ENCODE results near the gene MICAL3.

Gene MICAL3

DNA sequence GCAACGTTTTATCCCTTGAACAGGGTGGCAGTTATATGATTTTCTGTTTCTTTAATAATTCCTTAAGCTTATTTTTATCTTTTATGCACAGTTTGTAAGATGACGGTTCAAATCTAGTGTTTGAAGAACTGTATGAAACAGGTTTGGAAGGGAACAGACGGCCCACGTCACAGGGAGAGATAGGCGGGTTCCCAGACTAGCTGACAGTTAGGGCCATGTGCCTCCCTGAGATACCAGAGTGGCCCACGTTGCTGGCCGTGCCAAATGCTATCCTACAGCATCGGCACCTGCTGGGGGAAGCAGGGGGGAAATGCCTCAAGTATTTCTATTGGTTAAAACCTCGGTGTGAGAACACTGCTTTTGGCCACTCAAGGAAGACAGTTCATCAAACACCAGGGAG lies 199.9 kb downstream of the MICAL3 start:
- no peak overlapping the region for H3K4me3 ChIP-seq (replicated peaks; ENCODE audit: low read depth, low read length)
- DNase-seq (ENCODE audit: low read depth): no peak
- TF ChIP-seq, protein P1, sequence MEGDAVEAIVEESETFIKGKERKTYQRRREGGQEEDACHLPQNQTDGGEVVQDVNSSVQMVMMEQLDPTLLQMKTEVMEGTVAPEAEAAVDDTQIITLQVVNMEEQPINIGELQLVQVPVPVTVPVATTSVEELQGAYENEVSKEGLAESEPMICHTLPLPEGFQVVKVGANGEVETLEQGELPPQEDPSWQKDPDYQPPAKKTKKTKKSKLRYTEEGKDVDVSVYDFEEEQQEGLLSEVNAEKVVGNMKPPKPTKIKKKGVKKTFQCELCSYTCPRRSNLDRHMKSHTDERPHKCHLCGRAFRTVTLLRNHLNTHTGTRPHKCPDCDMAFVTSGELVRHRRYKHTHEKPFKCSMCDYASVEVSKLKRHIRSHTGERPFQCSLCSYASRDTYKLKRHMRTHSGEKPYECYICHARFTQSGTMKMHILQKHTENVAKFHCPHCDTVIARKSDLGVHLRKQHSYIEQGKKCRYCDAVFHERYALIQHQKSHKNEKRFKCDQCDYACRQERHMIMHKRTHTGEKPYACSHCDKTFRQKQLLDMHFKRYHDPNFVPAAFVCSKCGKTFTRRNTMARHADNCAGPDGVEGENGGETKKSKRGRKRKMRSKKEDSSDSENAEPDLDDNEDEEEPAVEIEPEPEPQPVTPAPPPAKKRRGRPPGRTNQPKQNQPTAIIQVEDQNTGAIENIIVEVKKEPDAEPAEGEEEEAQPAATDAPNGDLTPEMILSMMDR (IDR thresholded peaks at IDR 0.05; ENCODE audit: low read length, missing control alignments): no peak

DNA sequence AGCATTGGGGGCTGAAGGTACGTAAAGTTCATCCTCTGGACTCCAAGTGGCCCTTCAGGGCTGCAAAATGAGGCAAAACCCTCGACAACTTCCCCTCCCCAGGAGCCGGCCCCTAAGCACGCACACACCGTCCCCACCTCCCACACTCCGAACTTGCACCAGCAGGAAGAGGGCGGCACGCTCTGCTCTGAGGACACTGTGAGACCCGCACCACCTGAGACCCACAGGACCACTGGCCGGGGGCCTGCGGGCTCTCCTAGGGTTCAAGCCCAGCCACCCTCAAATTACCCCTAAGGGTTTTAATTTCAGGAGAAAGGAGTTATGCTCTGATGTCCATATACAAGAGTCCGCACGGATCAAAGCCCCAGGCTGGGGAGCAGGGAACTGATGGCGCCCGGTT lies 200.4 kb downstream of the MICAL3 start:
- H3K4me3 ChIP-seq (replicated peaks; ENCODE audit: low read depth, low read length): no peak overlapping the region
- no peak for DNase-seq (ENCODE audit: low read depth)
- TF ChIP-seq, protein P1 (IDR thresholded peaks at IDR 0.05; ENCODE audit: low read length, missing control alignments): no peak

GRCh38 chr22:17823226-17823625 lies 201.1 kb downstream of the MICAL3 start:
- no peak for DNase-seq (ENCODE audit: low read depth)
- TF ChIP-seq, protein P1 (IDR thresholded peaks at IDR 0.05; ENCODE audit: low read length, missing control alignments): no peak
- no peak overlapping the region for H3K4me3 ChIP-seq (replicated peaks; ENCODE audit: low read depth, low read length)

DNA sequence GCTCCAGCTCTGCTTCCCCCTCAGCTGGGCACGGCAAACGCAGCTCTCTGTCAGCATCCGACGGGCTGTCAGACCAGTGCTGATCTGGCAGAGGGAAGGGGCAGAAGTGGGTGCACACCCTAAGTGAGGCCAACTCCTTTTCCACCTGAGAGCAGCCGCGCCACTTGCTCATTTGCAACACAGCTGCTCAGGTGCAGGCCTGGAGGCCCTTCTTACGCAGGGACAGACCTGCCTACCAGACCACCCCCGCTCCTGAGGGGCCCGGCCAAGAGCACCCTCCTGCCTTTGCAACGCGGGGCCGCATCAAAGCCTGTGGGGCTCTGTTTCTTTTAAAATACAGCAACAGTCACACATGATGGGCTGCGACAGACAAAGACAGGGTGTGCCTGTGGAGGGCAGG lies 202.3 kb downstream of the MICAL3 start:
- DNase-seq (ENCODE audit: low read depth): no peak
- TF ChIP-seq, protein P1 (IDR thresholded peaks at IDR 0.05; ENCODE audit: low read length, missing control alignments): no peak
- H3K4me3 ChIP-seq (replicated peaks; ENCODE audit: low read depth, low read length): no peak overlapping the region

- DNase-seq (ENCODE audit: low read depth): no peak
- TF ChIP-seq, protein P1 (IDR thresholded peaks at IDR 0.05; ENCODE audit: low read length, missing control alignments): no peak
- no peak overlapping the region for H3K4me3 ChIP-seq (replicated peaks; ENCODE audit: low read depth, low read length)
These were observed 203.4 kb downstream of the MICAL3 start for GRCh38 chr22:17820879-17821439.

DNA sequence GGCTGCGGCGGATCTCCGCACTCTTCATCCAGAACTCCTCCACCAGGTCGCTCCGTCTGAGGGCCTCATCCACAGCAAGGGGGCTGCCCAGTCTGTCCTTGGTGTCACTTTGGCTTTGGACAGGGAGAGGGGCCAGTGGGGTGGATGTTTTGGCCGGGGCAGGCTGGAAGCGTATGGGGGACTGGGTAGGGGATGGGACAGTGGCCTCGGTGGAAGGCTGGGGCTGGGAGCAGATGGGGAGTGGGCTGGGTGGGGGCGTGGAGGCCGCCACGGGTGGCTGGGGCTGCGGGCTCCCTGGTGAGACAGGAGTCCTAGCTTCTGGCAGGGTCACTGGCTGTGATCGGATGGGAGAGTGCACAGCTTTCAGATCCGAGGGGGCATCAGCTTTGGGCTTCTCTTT lies 205.7 kb downstream of the MICAL3 start:
- no peak overlapping the region for H3K4me3 ChIP-seq (replicated peaks; ENCODE audit: low read depth, low read length)
- TF ChIP-seq, protein P1 (IDR thresholded peaks at IDR 0.05; ENCODE audit: low read length, missing control alignments): no peak
- DNase-seq (ENCODE audit: low read depth): no peak

DNA sequence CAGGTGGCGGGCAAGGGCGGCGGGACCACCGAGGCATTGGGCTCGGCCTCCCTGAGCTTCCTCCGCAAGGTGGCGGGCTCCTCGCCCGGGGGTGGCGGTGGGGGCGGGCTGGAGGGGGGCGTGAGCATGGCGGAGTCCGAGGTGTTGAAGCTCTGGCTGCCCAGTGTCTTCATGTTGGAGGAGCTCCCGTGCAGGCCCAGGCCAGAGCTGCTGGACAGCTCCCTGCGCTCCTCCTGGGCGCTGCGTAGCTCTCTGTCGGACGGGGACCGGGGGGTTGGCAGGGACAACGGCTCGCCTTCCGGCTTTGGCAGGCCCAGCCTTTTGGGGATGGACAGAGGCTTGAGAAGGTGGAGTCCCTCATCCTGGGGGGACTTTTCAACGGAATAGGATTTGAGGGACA lies 206.2 kb downstream of the MICAL3 start:
- DNase-seq (ENCODE audit: low read depth): no peak
- no peak overlapping the region for H3K4me3 ChIP-seq (replicated peaks; ENCODE audit: low read depth, low read length)
- TF ChIP-seq, protein P1 (IDR thresholded peaks at IDR 0.05; ENCODE audit: low read length, missing control alignments): no peak

Measured in fibroblast of pulmonary artery (primary cell).